PC-9 (cell line): ENCODE measurements around the gene NRP1. TPM values are rescaled to one million over a fixed set of nuclear protein-coding genes. Genes with fewer than 3 reads are reported as not detected.
"Not testable (repeated sequence)": the region's sequence is repeated elsewhere in the genome, so short reads cannot be mapped to it uniquely, and the experiment has no call there.

Experiments
- BruUV-seq: library from RNA; stranded (reverse); fragments of 400-500 nt; replicated peaks from 2 replicates; lab custom pipeline; 2021; lab: Mats Ljungman, UMichigan
- CTCF ChIA-PET: fragments of 300-600 bp; sonication (Branson Sonifier 250); formaldehyde crosslinking; loops from one replicate; lab custom pipeline; 2022; ENCODE audit warnings: antibody characterized with exemption; lab: Charles Lee
- POLR2A ChIA-PET: fragments of 300-600 bp; sonication (Branson Sonifier 250); formaldehyde crosslinking; loops from one replicate; lab custom pipeline; 2022; ENCODE audit warnings: antibody characterized with exemption; ENCODE audit not compliant: unreplicated experiment; lab: Charles Lee
- DNase-seq, 2 experiments: peaks; one replicate each; pipeline versions ENCODE4 v3.0.0 to v3.0.0-alpha.2; 2015 to 2022; ENCODE audit warnings: mixed read lengths in 1 of 2
- H2AFZ ChIP-seq: fragments of 200-600 bp; sonication (generic); 2 replicates; pipeline ENCODE4 v1.8.1; 2017; ENCODE audit warnings: antibody characterized with exemption
- H3F3A ChIP-seq: fragments of 200-600 bp; sonication (generic); 2 replicates; pipeline ENCODE4 v1.8.1; 2017; ENCODE audit warnings: antibody characterized with exemption, mild to moderate bottlenecking, low read depth; ENCODE audit not compliant: insufficient read depth
- H3K27ac ChIP-seq: fragments of 200-600 bp; sonication (generic); 2 replicates; pipeline ENCODE4 v1.6.1; 2016; ENCODE audit warnings: mixed run types
- H3K27me3 ChIP-seq: fragments of 200-600 bp; sonication (generic); 2 replicates; pipeline ENCODE4 v1.6.1; 2016; ENCODE audit warnings: low read depth, mixed run types; ENCODE audit not compliant: insufficient read depth
- H3K36me3 ChIP-seq: fragments of 200-600 bp; sonication (generic); 2 replicates; pipeline ENCODE4 v1.6.1; 2016; ENCODE audit warnings: low read depth, mixed run types
- H3K4me1 ChIP-seq: fragments of 200-600 bp; sonication (generic); replicated peaks from 2 replicates; pipeline ENCODE4 v1.6.1; 2016; ENCODE audit warnings: mixed run types; ENCODE audit not compliant: insufficient read depth
- H3K4me2 ChIP-seq: fragments of 200-600 bp; sonication (generic); 2 replicates; pipeline ENCODE4 v1.6.1; 2017; ENCODE audit warnings: mixed run types
- H3K4me3 ChIP-seq: fragments of 200-600 bp; sonication (generic); 2 replicates; pipeline ENCODE4 v1.6.1; 2016; ENCODE audit warnings: mixed run types
- H3K79me2 ChIP-seq: fragments of 200-600 bp; sonication (generic); 2 replicates; pipeline ENCODE4 v1.6.1; 2017; ENCODE audit warnings: low read depth, mixed run types
- H3K9me2 ChIP-seq: fragments of 200-600 bp; sonication (generic); 2 replicates; pipeline ENCODE4 v1.8.1; 2017; ENCODE audit warnings: mild to moderate bottlenecking; ENCODE audit not compliant: insufficient read depth
- H3K9me3 ChIP-seq: fragments of 200-600 bp; sonication (generic); 2 replicates; pipeline ENCODE4 v1.8.1; 2016; ENCODE audit warnings: low read depth; ENCODE audit not compliant: insufficient read depth
- H4K20me1 ChIP-seq: fragments of 200-600 bp; sonication (generic); 2 replicates; pipeline ENCODE4 v1.8.1; 2017; ENCODE audit not compliant: insufficient read depth
- CTCF ChIP-seq: fragments of 200-600 bp; sonication (generic); conservative IDR thresholded peaks from 2 replicates; pipeline ENCODE4 v1.6.1; 2017; ENCODE audit warnings: mixed run types, antibody characterized with exemption, mild to moderate bottlenecking, moderate library complexity
- EZH2 ChIP-seq: fragments of 200-600 bp; sonication (generic); IDR thresholded peaks from 2 replicates; pipeline ENCODE4 v1.8.0; 2017; ENCODE audit warnings: antibody characterized with exemption, low read depth
- intact Hi-C: fragments of 100-400 bp; cut with micrococcal nuclease; formaldehyde crosslinking; loops from one replicate; pipeline ENCODE4 v1.10.0; 2022; ENCODE audit not compliant: unreplicated experiment
- total RNA-seq: library from RNA; stranded (reverse); gene quantifications from 2 replicates; pipeline ENCODE4 v1.2.3, GENCODE V29; 2021

NRP1 gene
- total RNA-seq, 1 experiment from 2014 or later = 30.5 TPM

GRCh38 chr10:33303988-33304387, 30.5 kb downstream of the NRP1 start:
- peaks cover 52% of the 10 kb centered on the region for H3K79me2 ChIP-seq
- H3K4me3 ChIP-seq = no peak overlapping the region
- H3K9me2 ChIP-seq = no peaks in the 10 kb centered on the region
- intact Hi-C loops = no loop called here
- peaks cover 8% of the 10 kb centered on the region for H3K4me1 ChIP-seq
- no peak overlapping the region for H3K27ac ChIP-seq
- no peaks in the 10 kb centered on the region for H4K20me1 ChIP-seq
- H3K27me3 ChIP-seq = no peaks in the 10 kb centered on the region
- BruUV-seq = no TSS peak
- ChIA-PET CTCF (no interaction called here), POLR2A (no interaction called here)
- no peak overlapping the region for H3K4me2 ChIP-seq
- H2AFZ ChIP-seq = no peak overlapping the region
- H3K36me3 ChIP-seq = no peaks in the 10 kb centered on the region
- no peak for TF ChIP-seq EZH2
- no peak for TF ChIP-seq CTCF
- DNase-seq = no peak
- H3K9me3 ChIP-seq = no peaks in the 10 kb centered on the region
- no peaks in the 10 kb centered on the region for H3F3A ChIP-seq

GRCh38 chr10:33302208-33302829, 32.1 kb downstream of the NRP1 start:
- Histone ChIP-seq H3K27me3 (no peaks in the 10 kb centered on the region), H3K4me1 (peaks cover 8% of the 10 kb centered on the region), H2AFZ (no peak overlapping the region), H4K20me1 (no peaks in the 10 kb centered on the region), H3F3A (no peaks in the 10 kb centered on the region), H3K4me3 (no peak overlapping the region), H3K9me3 (no peaks in the 10 kb centered on the region), H3K79me2 (peaks cover 51% of the 10 kb centered on the region), H3K36me3 (no peaks in the 10 kb centered on the region; the same call in 1 of the 2 replicates), H3K27ac (0 out of 2 replicates have a peak overlapping the region, but pooled peaks have one; percentile 9), H3K9me2 (no peaks in the 10 kb centered on the region), H3K4me2 (no peak overlapping the region)
- no peak for DNase-seq
- intact Hi-C loops = no loop called here
- CTCF ChIA-PET = no interaction called here
- no peak for TF ChIP-seq EZH2
- POLR2A ChIA-PET = no interaction called here
- no TSS peak for BruUV-seq

- BruUV-seq = no TSS peak
Observed at GRCh38 chr10:33301097-33301789, 33.2 kb downstream of the NRP1 start.

GRCh38 chr10:33300544-33300943, 33.9 kb downstream of the NRP1 start:
- H4K20me1 ChIP-seq, H3K4me1 ChIP-seq, BruUV-seq, H2AFZ ChIP-seq, H3K27ac ChIP-seq, H3K27me3 ChIP-seq, H3K4me3 ChIP-seq, H3K4me2 ChIP-seq, intact Hi-C loops, DNase-seq, POLR2A ChIA-PET, H3K9me3 ChIP-seq, H3K36me3 ChIP-seq, CTCF ChIA-PET, H3K9me2 ChIP-seq, H3F3A ChIP-seq: not testable (repeated sequence)
- H3K79me2 ChIP-seq = peaks cover 50% of the 10 kb centered on the region

More at GRCh38 chr10:33301097-33301789, 33.2 kb downstream of the NRP1 start:
- no peaks in the 10 kb centered on the region for H3K9me2 ChIP-seq
- H3K27ac ChIP-seq = no peak overlapping the region
- no peaks in the 10 kb centered on the region for H3F3A ChIP-seq
- H3K36me3 ChIP-seq = no peaks in the 10 kb centered on the region; the same call in 1 of the 2 replicates
- ChIA-PET POLR2A (no interaction called here), CTCF (no interaction called here)
- no peak overlapping the region for H3K4me3 ChIP-seq
- TF ChIP-seq EZH2 (no peak), CTCF (no peak)
- H2AFZ ChIP-seq = no peak overlapping the region
- no peaks in the 10 kb centered on the region for H4K20me1 ChIP-seq
- H3K4me1 ChIP-seq = peaks cover 8% of the 10 kb centered on the region
- DNase-seq = no peak
- H3K9me3 ChIP-seq = no peaks in the 10 kb centered on the region
- H3K27me3 ChIP-seq = no peaks in the 10 kb centered on the region
- no peak overlapping the region for H3K4me2 ChIP-seq
- H3K79me2 ChIP-seq = peaks cover 55% of the 10 kb centered on the region
- intact Hi-C loops = no loop called here
